Stomach (tissue), 9 donors: ENCODE data around the gene GLRX5. TPM values are rescaled to one million over a fixed set of nuclear protein-coding genes. Genes with fewer than 3 reads are reported as not detected.

ENCODE experiments used
- DNase-seq, 2 donors: peaks; one replicate each; pipeline versions ENCODE4 v3.0.0 to v3.0.0-alpha.2; 2013 to 2019
- H3K27ac ChIP-seq, 5 donors: fragments of 200-600 bp in 4 of 5; sonication (generic) in 4 of 5; one replicate each; pipeline ENCODE4 v1.5.1; 2013 to 2019; ENCODE audit warnings: mild to moderate bottlenecking in 1 of 5, moderate library complexity in 1 of 5
- H3K27me3 ChIP-seq, 3 donors: fragments of 200-600 bp; sonication (generic); one replicate each; pipeline ENCODE4 v1.5.1; 2017 to 2019; ENCODE audit warnings: mixed run types in 1 of 3
- H3K36me3 ChIP-seq, 4 donors: fragments of 200-600 bp; sonication (generic); 1 replicate in 3 of 4; 2 replicates in 1 of 4; pipeline ENCODE4 v1.5.1; 2016 to 2019
- H3K4me1 ChIP-seq, 4 donors: fragments of 200-600 bp; sonication (generic); one replicate each; pipeline ENCODE4 v1.5.1; 2016 to 2019
- H3K4me3 ChIP-seq, 4 donors: fragments of 200-600 bp; sonication (generic) in 3 of 4; one replicate each; pipeline ENCODE4 v1.5.1; 2016 to 2019; ENCODE audit warnings: mild to moderate bottlenecking in 1 of 4
- H3K9me3 ChIP-seq, 4 donors: fragments of 200-600 bp; sonication (generic); one replicate each; pipeline ENCODE4 v1.5.1; 2016 to 2019
- EP300 ChIP-seq: sonication (generic); formaldehyde crosslinking; IDR thresholded peaks from one replicate; pipeline ENCODE4 v1.6.1; 2017; ENCODE audit warnings: antibody characterized with exemption
- POLR2A ChIP-seq, 4 donors: fragments of 450-650 bp; IDR thresholded peaks; one replicate each; pipeline ENCODE4 v1.6.1; 2016; ENCODE audit warnings: antibody characterized with exemption in 4 of 4, control low read depth in 2 of 4, mild to moderate bottlenecking in 1 of 4, moderate library complexity in 1 of 4
- POLR2AphosphoS5 ChIP-seq, 3 donors: sonication (generic); formaldehyde crosslinking; IDR thresholded peaks; one replicate each; pipeline ENCODE4 v1.6.1; 2016; ENCODE audit warnings: antibody characterized with exemption in 3 of 3
- WGBS, 5 donors: extraction: QIAGEN DNeasy Blood & Tissue Kit in 3 of 5; methylation state at CpG; one replicate each; pipeline versions ENCODE4 v1.1.5 to v1.1.7; 2013 to 2018; 5-methylcytosine and 5-hydroxymethylcytosine counted together
- intact Hi-C: fragments of 100-400 bp; cut with DNase I; formaldehyde crosslinking; loops from one replicate; pipeline ENCODE4 v1.15.1; 2023; ENCODE audit warnings: low total_unique reads
- polyA plus RNA-seq, 3 donors: library from polyadenylated mRNA; stranded (reverse); fragments of 200-250 nt; gene quantifications; one replicate each; pipeline ENCODE4 v1.2.3, GENCODE V29; 2013
- total RNA-seq, 5 donors: library from RNA; depleted of rRNA; stranded (reverse); fragments of >200 nt; gene quantifications; one replicate each; pipeline versions ENCODE4 v1.1.0 to v1.2.3, GENCODE V29; 2014 to 2016
- TF ChIP-seq, protein P1 (sequence below), 7 experiments: fragments of 450-650 bp in 4 of 7; fragments of 200-600 bp in 3 of 7; sonication (generic) in 3 of 7; IDR thresholded peaks; one replicate each; pipeline ENCODE4 v1.5.1; 2016 to 2019; ENCODE audit warnings: antibody characterized with exemption in 7 of 7, control low read depth in 2 of 7, mild to moderate bottlenecking in 1 of 7
- donor health status: healthy with polysubstance abuse.
- donor health status: Bipolar disorder and iron deficiency.
- donor health status: healthy.

GLRX5 gene
- total and polyA plus RNA-seq, 8 donors: 29.5 to 316 (median 40.5) TPM

GRCh38 chr14:95490727-95491451 lies 44.0 kb upstream of the GLRX5 start:
- Histone ChIP-seq H3K4me3 (no peak overlapping the region), H3K27me3 (no peaks in the 10 kb centered on the region), H3K27ac (peak overlapping the region in 1 of 5 donors; percentile 3), H3K4me1 (peaks cover 12 to 46% (median 27%) of the 10 kb centered on the region in 4 donors), H3K9me3 (no peaks in the 10 kb centered on the region), H3K36me3 (no peaks in the 10 kb centered on the region)
- intact Hi-C loops: no loop called here
- TF ChIP-seq POLR2A (IDR thresholded peaks at IDR 0.05): no peak
- TF ChIP-seq POLR2AphosphoS5 (IDR thresholded peaks at IDR 0.05): no peak
- TF ChIP-seq, protein P1, sequence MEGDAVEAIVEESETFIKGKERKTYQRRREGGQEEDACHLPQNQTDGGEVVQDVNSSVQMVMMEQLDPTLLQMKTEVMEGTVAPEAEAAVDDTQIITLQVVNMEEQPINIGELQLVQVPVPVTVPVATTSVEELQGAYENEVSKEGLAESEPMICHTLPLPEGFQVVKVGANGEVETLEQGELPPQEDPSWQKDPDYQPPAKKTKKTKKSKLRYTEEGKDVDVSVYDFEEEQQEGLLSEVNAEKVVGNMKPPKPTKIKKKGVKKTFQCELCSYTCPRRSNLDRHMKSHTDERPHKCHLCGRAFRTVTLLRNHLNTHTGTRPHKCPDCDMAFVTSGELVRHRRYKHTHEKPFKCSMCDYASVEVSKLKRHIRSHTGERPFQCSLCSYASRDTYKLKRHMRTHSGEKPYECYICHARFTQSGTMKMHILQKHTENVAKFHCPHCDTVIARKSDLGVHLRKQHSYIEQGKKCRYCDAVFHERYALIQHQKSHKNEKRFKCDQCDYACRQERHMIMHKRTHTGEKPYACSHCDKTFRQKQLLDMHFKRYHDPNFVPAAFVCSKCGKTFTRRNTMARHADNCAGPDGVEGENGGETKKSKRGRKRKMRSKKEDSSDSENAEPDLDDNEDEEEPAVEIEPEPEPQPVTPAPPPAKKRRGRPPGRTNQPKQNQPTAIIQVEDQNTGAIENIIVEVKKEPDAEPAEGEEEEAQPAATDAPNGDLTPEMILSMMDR (IDR thresholded peaks at IDR 0.05): no peak
- no peak for TF ChIP-seq EP300
- WGBS, 5 donors: 70 to 87% (median 81%) methylated on average over 9 to 10 of the region's 10 CpGs
- DNase-seq: no peak

DNA sequence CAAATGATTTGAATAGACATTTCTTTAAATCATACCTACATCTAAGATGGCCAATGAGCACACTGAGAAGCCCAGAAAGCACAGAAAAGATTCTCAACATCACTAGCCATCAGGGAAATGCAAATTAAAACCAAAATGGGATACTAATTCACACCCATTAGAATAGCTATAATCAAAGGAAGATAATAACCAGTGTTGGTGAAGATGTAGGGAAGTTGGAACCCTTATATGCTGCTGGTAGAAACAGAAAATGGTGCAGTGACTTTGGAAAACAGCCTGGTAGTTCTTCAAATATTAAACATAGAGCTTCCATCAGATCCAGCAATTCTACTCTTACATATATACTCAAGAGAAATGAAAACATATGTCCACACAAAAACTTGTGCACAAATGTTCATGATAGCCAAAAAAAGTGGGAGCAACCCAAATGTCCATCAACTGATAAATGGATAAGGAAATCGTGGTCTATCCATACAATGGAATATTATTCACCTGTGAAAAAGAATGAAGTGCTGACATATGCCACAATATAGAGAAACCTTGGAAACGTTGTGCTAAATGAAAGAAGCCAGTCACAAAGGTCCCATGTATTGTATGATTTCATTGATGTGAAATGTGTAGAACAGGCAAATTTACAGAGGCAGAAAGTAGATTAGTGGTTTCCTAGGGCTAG lies 42.8 kb upstream of the GLRX5 start:
- DNase-seq: no peak
- Histone ChIP-seq H3K4me3 (no peak overlapping the region), H3K9me3 (no peaks in the 10 kb centered on the region), H3K27me3 (no peaks in the 10 kb centered on the region), H3K36me3 (no peaks in the 10 kb centered on the region), H3K4me1 (peaks cover 23 to 58% (median 37%) of the 10 kb centered on the region in 4 donors), H3K27ac (no peak overlapping the region)
- TF ChIP-seq POLR2AphosphoS5 (IDR thresholded peaks at IDR 0.05): no peak
- TF ChIP-seq POLR2A (IDR thresholded peaks at IDR 0.05): no peak
- TF ChIP-seq, protein P1 (IDR thresholded peaks at IDR 0.05): no peak
- TF ChIP-seq EP300: no peak
- WGBS, 5 donors: 79 to 85% (median 83%) methylated on average over 2 of the region's 2 CpGs
- intact Hi-C loops: no loop called here

- no peaks in the 10 kb centered on the region for H3K36me3 ChIP-seq
- intact Hi-C loops: no loop called here
- H3K4me1 ChIP-seq: peaks cover 30 to 71% (median 48%) of the 10 kb centered on the region in 4 donors
- WGBS, 5 donors: 87 to 95% (median 95%) methylated on average over 5 of the region's 5 CpGs
- no peak overlapping the region for H3K27ac ChIP-seq
- DNase-seq: no peak
- H3K27me3 ChIP-seq: no peaks in the 10 kb centered on the region
- no peaks in the 10 kb centered on the region for H3K9me3 ChIP-seq
- H3K4me3 ChIP-seq: no peak overlapping the region
- TF ChIP-seq EP300 (no peak), POLR2A (IDR thresholded peaks at IDR 0.05) (no peak), POLR2AphosphoS5 (IDR thresholded peaks at IDR 0.05) (no peak)
- TF ChIP-seq, protein P1 (IDR thresholded peaks at IDR 0.05): no peak
Observed at GRCh38 chr14:95493503-95493902, 41.3 kb upstream of the GLRX5 start.

- intact Hi-C loops: no loop called here
- Histone ChIP-seq H3K9me3 (no peaks in the 10 kb centered on the region), H3K36me3 (no peaks in the 10 kb centered on the region), H3K4me3 (no peak overlapping the region), H3K27me3 (no peaks in the 10 kb centered on the region), H3K27ac (no peak overlapping the region), H3K4me1 (peaks cover 30 to 71% (median 47%) of the 10 kb centered on the region in 4 donors)
- TF ChIP-seq POLR2A (IDR thresholded peaks at IDR 0.05) (no peak), EP300 (no peak), POLR2AphosphoS5 (IDR thresholded peaks at IDR 0.05) (no peak)
- TF ChIP-seq, protein P1 (IDR thresholded peaks at IDR 0.05): no peak
- no peak for DNase-seq
- WGBS, 5 donors: 92 to 98% (median 94%) methylated on average over 4 of the region's 4 CpGs
Observed at GRCh38 chr14:95493976-95494375, 40.9 kb upstream of the GLRX5 start.
